Measurements from ENCODE around the gene WDR81. TPM values are rescaled to one million over a fixed set of nuclear protein-coding genes. Genes with fewer than 3 reads are reported as not detected.
A peak's percentile ranks its signal among the peaks of the same experiment; 100 is the strongest.
"Not testable (repeated sequence)": the region's sequence is repeated elsewhere in the genome, so short reads cannot be mapped to it uniquely, and the experiment has no call there.

WDR81 gene
- total and polyA plus RNA-seq, 5 donors from 2014 or later = 10.6 to 48.4 (median 11.2) TPM

GRCh38 chr17:1720856-1721386, 3.6 kb upstream of the WDR81 start:
- Histone ChIP-seq H3K36me3 (ENCODE audit: control insufficient read depth, insufficient read depth, low read length) (no peaks in the 10 kb centered on the region), H3K4me3 (ENCODE audit: low read depth, low read length) (no peak overlapping the region), H3K27me3 (ENCODE audit: control insufficient read depth, insufficient read depth, low read length) (no peaks in the 10 kb centered on the region), H3K9me3 (ENCODE audit: control insufficient read depth in 2 of 2, low read length in 2 of 2) (no peaks in the 10 kb centered on the region), H3K4me1 (ENCODE audit: control insufficient read depth, insufficient read depth, low read length, poor library complexity, severe bottlenecking) (peaks cover 50% of the 10 kb centered on the region), H3K27ac (ENCODE audit: insufficient read depth, low read length, poor library complexity, severe bottlenecking) (no peak overlapping the region)
- DNase-seq (peak; percentile 56 to 82 (median 72)), ATAC-seq (ENCODE audit: low read depth in 2 of 2) (no peak)
- Mint-ChIP-seq H3K4me1 (peaks cover 5 to 55% (median 21%) of the 10 kb centered on the region in 4 donors), H3K9me3 (no peaks in the 10 kb centered on the region), H3K4me3 (peak overlapping the region; percentile 35 to 91 (median 68)), H3K27ac (peak overlapping the region in 2 of 3 donors; percentile 20 to 88), H3K36me3 (no peaks in the 10 kb centered on the region), H3K27me3 (peaks cover 7% of the 10 kb centered on the region)

GRCh38 chr17:1722022-1722421, 2.5 kb upstream of the WDR81 start:
- not testable (repeated sequence) for ATAC-seq (ENCODE audit: low read depth in 2 of 2); H3K9me3 ChIP-seq (ENCODE audit: control insufficient read depth in 2 of 2, low read length in 2 of 2); DNase-seq; H3K27me3 ChIP-seq (ENCODE audit: control insufficient read depth, insufficient read depth, low read length); H3K4me3 ChIP-seq (ENCODE audit: low read depth, low read length); H3K27me3 Mint-ChIP-seq; H3K36me3 Mint-ChIP-seq; H3K9me3 Mint-ChIP-seq; H3K36me3 ChIP-seq (ENCODE audit: control insufficient read depth, insufficient read depth, low read length); H3K27ac ChIP-seq (ENCODE audit: insufficient read depth, low read length, poor library complexity, severe bottlenecking)
- Mint-ChIP-seq H3K4me1 (peaks cover 5 to 52% (median 20%) of the 10 kb centered on the region in 4 donors), H3K4me3 (peak overlapping the region in 1 of 4 donors; percentile 88), H3K27ac (peak overlapping the region in 2 of 3 donors; percentile 14 to 88)
- H3K4me1 ChIP-seq (ENCODE audit: control insufficient read depth, insufficient read depth, low read length, poor library complexity, severe bottlenecking) = peaks cover 55% of the 10 kb centered on the region

- H3K4me1 Mint-ChIP-seq = peaks cover 5 to 60% (median 18%) of the 10 kb centered on the region in 4 donors
- H3K27ac Mint-ChIP-seq = peak overlapping the region in 2 of 3 donors; percentile 44 to 77
- peak overlapping the region; percentile 65 to 85 (median 82) for H3K4me3 Mint-ChIP-seq
- Histone ChIP-seq H3K9me3 (ENCODE audit: control insufficient read depth in 2 of 2, low read length in 2 of 2) (no peaks in the 10 kb centered on the region), H3K4me1 (ENCODE audit: control insufficient read depth, insufficient read depth, low read length, poor library complexity, severe bottlenecking) (peaks cover 59% of the 10 kb centered on the region), H3K27me3 (ENCODE audit: control insufficient read depth, insufficient read depth, low read length) (no peaks in the 10 kb centered on the region), H3K36me3 (ENCODE audit: control insufficient read depth, insufficient read depth, low read length) (peaks cover 17% of the 10 kb centered on the region), H3K4me3 (ENCODE audit: low read depth, low read length) (peak overlapping the region; percentile 6), H3K27ac (ENCODE audit: insufficient read depth, low read length, poor library complexity, severe bottlenecking) (no peak overlapping the region)
- DNase-seq = peak in 1 of 3 donors; percentile 37
- no peaks in the 10 kb centered on the region for H3K27me3 Mint-ChIP-seq
- H3K36me3 Mint-ChIP-seq = peaks cover 7% of the 10 kb centered on the region
- no peaks in the 10 kb centered on the region for H3K9me3 Mint-ChIP-seq
- peak; percentile 41 to 60 for ATAC-seq (ENCODE audit: low read depth in 2 of 2)
Measured at GRCh38 chr17:1724869-1725641, 551 bp downstream of the WDR81 start.

- Mint-ChIP-seq H3K27ac (peak overlapping the region in 2 of 3 donors; percentile 44 to 77), H3K4me1 (peaks cover 2 to 54% (median 14%) of the 10 kb centered on the region in 4 donors), H3K4me3 (peak overlapping the region; percentile 77 to 85 (median 82)), H3K9me3 (no peaks in the 10 kb centered on the region), H3K36me3 (peaks cover 7% of the 10 kb centered on the region), H3K27me3 (no peaks in the 10 kb centered on the region)
- no peak overlapping the region for H3K27ac ChIP-seq (ENCODE audit: insufficient read depth, low read length, poor library complexity, severe bottlenecking)
- ATAC-seq (ENCODE audit: low read depth in 2 of 2) (no peak), DNase-seq (no peak)
- peak overlapping the region; percentile 6 for H3K4me3 ChIP-seq (ENCODE audit: low read depth, low read length)
- no peaks in the 10 kb centered on the region for H3K9me3 ChIP-seq (ENCODE audit: control insufficient read depth in 2 of 2, low read length in 2 of 2)
- peaks cover 19% of the 10 kb centered on the region for H3K36me3 ChIP-seq (ENCODE audit: control insufficient read depth, insufficient read depth, low read length)
- H3K4me1 ChIP-seq (ENCODE audit: control insufficient read depth, insufficient read depth, low read length, poor library complexity, severe bottlenecking) = peaks cover 55% of the 10 kb centered on the region
- H3K27me3 ChIP-seq (ENCODE audit: control insufficient read depth, insufficient read depth, low read length) = no peaks in the 10 kb centered on the region
Measured at GRCh38 chr17:1725642-1726511, 1.4 kb downstream of the WDR81 start.

- peaks cover 54% of the 10 kb centered on the region for H3K4me1 ChIP-seq (ENCODE audit: control insufficient read depth, insufficient read depth, low read length, poor library complexity, severe bottlenecking)
- H3K4me1 Mint-ChIP-seq = peaks cover 0 to 52% (median 13%) of the 10 kb centered on the region in 4 donors
Measured at GRCh38 chr17:1726626-1727257, 2.2 kb downstream of the WDR81 start.

GRCh38 chr17:1727258-1727789, 2.8 kb downstream of the WDR81 start:
- H3K27ac Mint-ChIP-seq = no peak overlapping the region

More at GRCh38 chr17:1726626-1727257, 2.2 kb downstream of the WDR81 start:
- no peak overlapping the region for H3K27ac ChIP-seq (ENCODE audit: insufficient read depth, low read length, poor library complexity, severe bottlenecking)
- H3K36me3 ChIP-seq (ENCODE audit: control insufficient read depth, insufficient read depth, low read length) = peaks cover 23% of the 10 kb centered on the region
- H3K4me3 Mint-ChIP-seq = peak overlapping the region in 1 of 4 donors; percentile 29
- H3K4me3 ChIP-seq (ENCODE audit: low read depth, low read length) = no peak overlapping the region
- no peaks in the 10 kb centered on the region for H3K9me3 Mint-ChIP-seq
- H3K27me3 ChIP-seq (ENCODE audit: control insufficient read depth, insufficient read depth, low read length) = no peaks in the 10 kb centered on the region
- H3K27me3 Mint-ChIP-seq = no peaks in the 10 kb centered on the region
- no peaks in the 10 kb centered on the region for H3K9me3 ChIP-seq (ENCODE audit: control insufficient read depth in 2 of 2, low read length in 2 of 2)
- DNase-seq (no peak), ATAC-seq (ENCODE audit: low read depth in 2 of 2) (no peak)
- H3K36me3 Mint-ChIP-seq = peaks cover 7% of the 10 kb centered on the region
- no peak overlapping the region for H3K27ac Mint-ChIP-seq

More at GRCh38 chr17:1727258-1727789, 2.8 kb downstream of the WDR81 start:
- Histone ChIP-seq H3K9me3 (ENCODE audit: control insufficient read depth in 2 of 2, low read length in 2 of 2) (no peaks in the 10 kb centered on the region), H3K27me3 (ENCODE audit: control insufficient read depth, insufficient read depth, low read length) (no peaks in the 10 kb centered on the region), H3K27ac (ENCODE audit: insufficient read depth, low read length, poor library complexity, severe bottlenecking) (no peak overlapping the region), H3K36me3 (ENCODE audit: control insufficient read depth, insufficient read depth, low read length) (peaks cover 23% of the 10 kb centered on the region), H3K4me1 (ENCODE audit: control insufficient read depth, insufficient read depth, low read length, poor library complexity, severe bottlenecking) (peaks cover 54% of the 10 kb centered on the region), H3K4me3 (ENCODE audit: low read depth, low read length) (no peak overlapping the region)
- H3K27me3 Mint-ChIP-seq = no peaks in the 10 kb centered on the region
- peak overlapping the region in 1 of 4 donors; percentile 29 for H3K4me3 Mint-ChIP-seq
- H3K4me1 Mint-ChIP-seq = peaks cover 0 to 52% (median 13%) of the 10 kb centered on the region in 4 donors
- H3K9me3 Mint-ChIP-seq = no peaks in the 10 kb centered on the region
- DNase-seq = no peak
- ATAC-seq (ENCODE audit: low read depth in 2 of 2) = no peak
- peaks cover 7% of the 10 kb centered on the region for H3K36me3 Mint-ChIP-seq
